Aorta (tissue), 5 donors: Measurements from ENCODE around the gene ERVFRD-1. TPM values are rescaled to one million over a fixed set of nuclear protein-coding genes. Genes with fewer than 3 reads are reported as not detected.

ENCODE experiments used
- ATAC-seq: fragments of 200-7000 bp; cut with Tn5 transposase; one replicate; pipeline ENCODE4 v1.9.1; 2022; ENCODE audit warnings: moderate library complexity; ENCODE audit not compliant: low FRiP score
- DNase-seq, 2 donors: peaks; one replicate each; pipeline ENCODE4 v3.0.0-alpha.2; 2020
- H3K27ac ChIP-seq, 2 donors: one replicate each; pipeline ENCODE4 v1.5.1; 2013; ENCODE audit warnings: low read length in 2 of 2, mild to moderate bottlenecking in 2 of 2, moderate library complexity in 2 of 2, control low read depth in 1 of 2, inconsistent platforms in 1 of 2, low read depth in 1 of 2
- H3K27me3 ChIP-seq, 2 donors: one replicate each; pipeline ENCODE4 v1.6.1; 2013; ENCODE audit warnings: control low read depth in 1 of 2, low read length in 1 of 2, mild to moderate bottlenecking in 1 of 2, moderate library complexity in 1 of 2; ENCODE audit not compliant: insufficient read depth in 2 of 2, control insufficient read depth in 1 of 2
- H3K36me3 ChIP-seq, 2 donors: one replicate each; pipeline ENCODE4 v1.6.1; 2013; ENCODE audit warnings: control low read depth in 1 of 2, low read length in 1 of 2, mild to moderate bottlenecking in 1 of 2; ENCODE audit not compliant: insufficient read depth in 2 of 2, control insufficient read depth in 1 of 2
- H3K4me1 ChIP-seq, 2 donors: one replicate each; pipeline ENCODE4 v1.6.1; 2013; ENCODE audit warnings: low read length in 2 of 2, control low read depth in 1 of 2, mild to moderate bottlenecking in 1 of 2, moderate library complexity in 1 of 2; ENCODE audit not compliant: insufficient read depth in 2 of 2, control insufficient read depth in 1 of 2
- H3K4me3 ChIP-seq, 2 donors: one replicate each; pipeline ENCODE4 v1.5.1; 2013; ENCODE audit warnings: low read length in 2 of 2, control low read depth in 1 of 2, mild to moderate bottlenecking in 1 of 2
- H3K9me3 ChIP-seq: one replicate; pipeline ENCODE4 v1.6.1; 2013; ENCODE audit warnings: mild to moderate bottlenecking, low read length; ENCODE audit not compliant: control insufficient read depth
- WGBS, 2 donors: extraction: QIAGEN DNeasy Blood & Tissue Kit; methylation state at CpG; one replicate each; pipeline ENCODE4 v1.1.7; 2013; 5-methylcytosine and 5-hydroxymethylcytosine counted together
- intact Hi-C, 2 donors: fragments of 100-400 bp; cut with DNase I; formaldehyde crosslinking; loops; one replicate each; pipeline versions ENCODE4 v1.14.2 to v1.15.0; 2022
- polyA plus RNA-seq, 2 donors: library from polyadenylated mRNA; stranded (reverse); fragments of 200-250 nt; gene quantifications; one replicate each; pipeline ENCODE4 v1.2.3, GENCODE V29; 2013
- total RNA-seq, 2 donors: library from RNA; stranded (reverse); fragmentation: NEBNext Ultra II Directional; extraction: Animal tissue kit (Norgen Biotek cat#: 25700); gene quantifications; one replicate each; pipeline ENCODE4 v1.2.1, GENCODE V29; 2021
- donor health status: healthy with polysubstance abuse.
- donor health status: Bipolar disorder and iron deficiency.
- donor health status: DM: no; HTN: no; CAD: no.
- donor health status: DM: no; HTN: no; CAD: no.
- donor health status: DM: yes; HTN: yes; CAD: no.

The ERVFRD-1 gene
- total and polyA plus RNA-seq, 4 donors, result 0.12 TPM; not detected in 3

GRCh38 chr6:11144393-11144851 lies 32.9 kb upstream of the ERVFRD-1 start:
- Histone ChIP-seq H3K9me3 (no peaks in the 10 kb centered on the region), H3K36me3 (no peaks in the 10 kb centered on the region), H3K27ac (no peak overlapping the region), H3K4me3 (no peak overlapping the region), H3K27me3 (no peaks in the 10 kb centered on the region), H3K4me1 (no peaks in the 10 kb centered on the region)
- intact Hi-C loops, result loop anchor here (1.0 to 5.0 kb wide), 2 partner anchors 352 to 433 kb away; no protein-coding TSS in a partner anchor
- 14 to 20% methylated on average over 6 of the region's 6 CpGs for whole genome bisulfite sequencing, 2 donors
- ATAC-seq (peak; percentile 89), DNase-seq (peak; percentile 85 to 91)

GRCh38 chr6:11143394-11144371 lies 32.2 kb upstream of the ERVFRD-1 start:
- no peak overlapping the region for H3K4me3 ChIP-seq
- H3K9me3 ChIP-seq, result no peaks in the 10 kb centered on the region
- ATAC-seq (no peak), DNase-seq (peak; percentile 81 to 84)
- no peaks in the 10 kb centered on the region for H3K4me1 ChIP-seq
- no peak overlapping the region for H3K27ac ChIP-seq
- no peaks in the 10 kb centered on the region for H3K36me3 ChIP-seq
- intact Hi-C loops, result loop anchor here (1.0 to 5.0 kb wide), 2 partner anchors 353 to 434 kb away; no protein-coding TSS in a partner anchor
- no peaks in the 10 kb centered on the region for H3K27me3 ChIP-seq
- 90 to 94% methylated on average over 10 of the region's 10 CpGs for WGBS, 2 donors

GRCh38 chr6:11142296-11143027 lies 30.9 kb upstream of the ERVFRD-1 start:
- no peak for DNase-seq
- intact Hi-C loops, result loop anchor here (5.0 kb wide), 1 partner anchor 435 kb away; no protein-coding TSS in a partner anchor
- ATAC-seq, result no peak
- no peaks in the 10 kb centered on the region for H3K27me3 ChIP-seq
- no peaks in the 10 kb centered on the region for H3K4me1 ChIP-seq
- no peaks in the 10 kb centered on the region for H3K9me3 ChIP-seq
- no peak overlapping the region for H3K4me3 ChIP-seq
- no peak overlapping the region for H3K27ac ChIP-seq
- WGBS, 2 donors, result 94 to 96% methylated on average over 8 of the region's 8 CpGs
- no peaks in the 10 kb centered on the region for H3K36me3 ChIP-seq

DNA sequence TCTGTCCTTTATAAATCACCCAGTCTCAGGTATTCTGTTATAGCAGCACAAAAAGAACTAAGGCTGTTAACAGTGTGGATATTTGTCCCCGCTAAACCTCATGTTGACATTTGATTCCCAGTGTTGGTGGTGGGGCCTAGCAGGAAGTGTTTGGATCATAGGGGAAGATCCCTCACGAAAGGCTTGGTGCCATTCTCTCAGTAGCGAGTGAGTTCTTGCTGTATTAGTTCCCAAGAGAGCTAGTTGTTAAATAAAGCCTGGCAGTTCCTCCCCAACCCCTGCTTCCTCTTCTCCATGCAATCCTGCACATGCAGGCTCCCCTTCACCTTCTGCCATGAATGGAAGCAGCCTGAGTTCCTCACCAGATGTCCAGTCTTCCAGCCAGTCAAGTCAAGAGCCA lies 29.8 kb upstream of the ERVFRD-1 start:
- Histone ChIP-seq H3K27ac (no peak overlapping the region), H3K36me3 (no peaks in the 10 kb centered on the region), H3K9me3 (no peaks in the 10 kb centered on the region), H3K27me3 (no peaks in the 10 kb centered on the region), H3K4me1 (no peaks in the 10 kb centered on the region), H3K4me3 (no peak overlapping the region)
- intact Hi-C loops, result loop anchor here (5.0 kb wide), 1 partner anchor 436 kb away; no protein-coding TSS in a partner anchor
- DNase-seq (no peak), ATAC-seq (no peak)
- 83 to 91% methylated on average over 3 of the region's 3 CpGs for WGBS, 2 donors

DNA sequence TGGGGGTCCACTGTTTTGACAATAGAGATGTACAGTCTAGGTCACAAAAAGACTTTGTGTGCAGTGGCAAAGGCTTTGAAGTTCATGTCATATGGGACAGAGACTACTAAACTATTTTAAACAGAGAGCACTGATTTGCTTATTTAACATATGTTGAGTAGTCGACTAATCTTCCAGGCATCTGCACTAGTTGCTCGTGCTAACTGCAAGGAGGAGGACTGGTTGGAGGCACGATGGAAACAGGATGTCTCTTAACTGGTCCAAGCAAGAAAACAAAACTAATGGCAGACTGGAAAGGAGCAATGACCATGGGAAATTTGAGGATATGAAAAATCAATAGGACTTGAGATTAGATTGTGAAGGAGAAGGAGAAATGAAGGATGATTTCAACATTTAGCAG lies 28.5 kb upstream of the ERVFRD-1 start:
- Histone ChIP-seq H3K27me3 (no peaks in the 10 kb centered on the region), H3K4me3 (no peak overlapping the region), H3K4me1 (no peaks in the 10 kb centered on the region), H3K27ac (no peak overlapping the region), H3K36me3 (peaks cover 0 to 4% of the 10 kb centered on the region in 2 donors), H3K9me3 (no peaks in the 10 kb centered on the region)
- DNase-seq (no peak), ATAC-seq (no peak)
- 68 to 80% methylated on average over 3 of the region's 3 CpGs for WGBS, 2 donors
- intact Hi-C loops, result loop anchor here (5.0 kb wide), 1 partner anchor 437 kb away; no protein-coding TSS in a partner anchor

DNA sequence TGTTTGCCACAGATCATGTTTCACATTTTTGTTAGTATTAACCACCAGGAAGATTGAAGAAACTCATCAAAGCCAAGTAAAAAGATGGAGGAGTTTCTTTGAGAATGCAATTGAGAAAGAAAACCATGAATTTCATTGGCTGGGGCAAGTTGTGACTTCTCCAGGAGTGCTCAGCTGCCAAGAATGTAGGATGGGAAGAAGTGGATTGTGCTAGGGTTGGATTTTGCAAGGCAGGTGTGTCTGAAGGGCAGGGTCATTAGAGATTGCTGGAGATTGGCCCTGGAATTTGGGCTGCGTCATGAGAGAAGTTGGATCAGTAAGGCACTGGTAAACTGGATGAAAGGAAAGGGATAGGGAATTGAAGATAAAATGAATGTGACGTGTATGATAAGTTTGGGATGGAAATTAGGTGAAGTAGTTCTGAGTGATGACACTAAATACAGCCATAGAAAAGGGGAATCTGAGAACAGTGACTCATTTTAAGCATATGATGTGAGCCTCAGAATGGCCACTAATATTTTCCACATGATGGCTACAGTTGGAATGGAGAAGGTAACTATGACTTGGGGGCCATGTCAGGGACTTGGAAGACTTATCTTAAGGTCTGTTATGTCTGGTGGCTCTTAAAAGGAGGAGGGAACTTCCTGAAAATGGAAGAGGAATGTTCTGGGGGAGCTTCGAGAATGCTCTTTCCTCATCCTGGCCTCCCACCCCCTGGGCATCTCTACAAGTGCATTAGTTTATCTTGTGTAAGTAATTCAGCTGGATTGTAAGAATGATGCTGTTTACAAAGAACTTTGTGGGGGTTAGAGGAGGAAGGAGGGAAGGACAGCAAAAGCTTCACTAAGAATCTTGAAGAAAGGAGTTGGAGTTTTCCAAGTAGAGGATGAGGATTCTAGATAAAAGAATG lies 27.8 kb upstream of the ERVFRD-1 start:
- H3K9me3 ChIP-seq, result no peaks in the 10 kb centered on the region
- ATAC-seq (no peak), DNase-seq (no peak)
- intact Hi-C loops, result no loop called here
- 93 to 96% methylated on average over 3 of the region's 3 CpGs for WGBS, 2 donors
- no peak overlapping the region for H3K27ac ChIP-seq
- H3K4me3 ChIP-seq, result no peak overlapping the region
- H3K36me3 ChIP-seq, result peaks cover 0 to 5% of the 10 kb centered on the region in 2 donors
- no peaks in the 10 kb centered on the region for H3K27me3 ChIP-seq
- H3K4me1 ChIP-seq, result no peaks in the 10 kb centered on the region

DNA sequence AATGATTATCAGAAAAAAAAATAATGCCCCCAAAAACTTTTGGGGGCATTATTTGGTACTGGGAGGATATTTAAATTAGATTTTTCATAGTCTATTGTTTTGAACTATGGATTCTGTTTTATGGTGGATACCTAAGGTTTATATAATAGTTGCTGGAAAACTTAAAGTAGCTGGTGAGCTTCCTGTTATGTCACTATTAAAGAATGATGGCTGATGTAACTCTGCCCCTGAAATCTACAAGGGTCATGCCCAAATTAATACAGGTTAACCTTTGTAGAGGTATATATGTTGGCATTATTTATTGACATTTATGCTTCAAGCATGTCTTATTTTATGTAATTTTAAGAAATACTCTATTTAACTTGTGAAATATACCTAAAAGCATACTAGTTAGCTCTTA lies 25.3 kb upstream of the ERVFRD-1 start:
- intact Hi-C loops, result no loop called here
- Histone ChIP-seq H3K9me3 (no peaks in the 10 kb centered on the region), H3K4me3 (no peak overlapping the region), H3K27ac (no peak overlapping the region), H3K4me1 (no peaks in the 10 kb centered on the region), H3K27me3 (no peaks in the 10 kb centered on the region), H3K36me3 (peaks cover 0 to 5% of the 10 kb centered on the region in 2 donors)
- ATAC-seq, result no peak
- DNase-seq, result no peak

- ATAC-seq (no peak), DNase-seq (no peak)
- no peaks in the 10 kb centered on the region for H3K9me3 ChIP-seq
- intact Hi-C loops, result no loop called here
- no peak overlapping the region for H3K4me3 ChIP-seq
- no peak overlapping the region for H3K27ac ChIP-seq
- peaks cover 0 to 5% of the 10 kb centered on the region in 2 donors for H3K36me3 ChIP-seq
- no peaks in the 10 kb centered on the region for H3K4me1 ChIP-seq
- 28 to 29% methylated on average over 5 of the region's 5 CpGs for WGBS, 2 donors
- H3K27me3 ChIP-seq, result no peaks in the 10 kb centered on the region
These were observed 21.8 kb upstream of the ERVFRD-1 start for GRCh38 chr6:11133281-11133680.
